ENCODE measurements around the gene OGT.
"Not testable (repeated sequence)": the region's sequence is repeated elsewhere in the genome, so short reads cannot be mapped to it uniquely, and the experiment has no call there.

The OGT gene

GRCh38 chrX:71540801-71541200 is 7.9 kb downstream of the OGT start:
- no peak for DNase-seq (ENCODE audit: low read depth in 2 of 2)

GRCh38 chrX:71541210-71542022 is 8.5 kb downstream of the OGT start:
- no peak for DNase-seq (ENCODE audit: low read depth in 2 of 2)

GRCh38 chrX:71542411-71542810 is 9.5 kb downstream of the OGT start:
- no peak for DNase-seq (ENCODE audit: low read depth in 2 of 2)

GRCh38 chrX:71542825-71543224 is 9.9 kb downstream of the OGT start:
- DNase-seq (ENCODE audit: low read depth in 2 of 2): no peak

- no peak for DNase-seq (ENCODE audit: low read depth in 2 of 2)
Measured at GRCh38 chrX:71543316-71543715, 10.4 kb downstream of the OGT start.

- DNase-seq (ENCODE audit: low read depth in 2 of 2): no peak
Measured at GRCh38 chrX:71545364-71545763, 12.5 kb downstream of the OGT start.

GRCh38 chrX:71546879-71547278 is 14.0 kb downstream of the OGT start:
- DNase-seq (ENCODE audit: low read depth in 2 of 2): no peak

GRCh38 chrX:71547339-71547738 is 14.4 kb downstream of the OGT start:
- DNase-seq (ENCODE audit: low read depth in 2 of 2): no peak

- DNase-seq (ENCODE audit: low read depth in 2 of 2): no peak
Measured at GRCh38 chrX:71549986-71550385, 17.1 kb downstream of the OGT start.

GRCh38 chrX:71550578-71550977 is 17.7 kb downstream of the OGT start:
- DNase-seq (ENCODE audit: low read depth in 2 of 2): no peak

- DNase-seq (ENCODE audit: low read depth in 2 of 2): no peak
Measured at GRCh38 chrX:71556036-71556435, 23.1 kb downstream of the OGT start.

- DNase-seq (ENCODE audit: low read depth in 2 of 2): no peak
Measured at GRCh38 chrX:71558920-71559319, 26.0 kb downstream of the OGT start.

- not testable (repeated sequence) for DNase-seq (ENCODE audit: low read depth in 2 of 2)
Measured at GRCh38 chrX:71559773-71560172, 26.9 kb downstream of the OGT start.

- DNase-seq (ENCODE audit: low read depth in 2 of 2): no peak
Measured at GRCh38 chrX:71563921-71564320, 31.0 kb downstream of the OGT start.

- no peak for DNase-seq (ENCODE audit: low read depth in 2 of 2)
Measured at GRCh38 chrX:71565474-71566041, 32.7 kb downstream of the OGT start.

- not testable (repeated sequence) for DNase-seq (ENCODE audit: low read depth in 2 of 2)
Measured at GRCh38 chrX:71571390-71571789, 38.5 kb downstream of the OGT start.

- DNase-seq (ENCODE audit: low read depth in 2 of 2): no peak
Measured at GRCh38 chrX:71573590-71573989, 40.7 kb downstream of the OGT start.

- DNase-seq (ENCODE audit: low read depth in 2 of 2): no peak
Measured at GRCh38 chrX:71577682-71578081, 44.8 kb downstream of the OGT start.

- DNase-seq (ENCODE audit: low read depth in 2 of 2): no peak
Measured at GRCh38 chrX:71578253-71579135, 45.6 kb downstream of the OGT start, which contains the start of gene GCNA. TSS of gene GCNA (plus strand) at chrX:71578437. CDS start at chrX:71580822, 2,385 bp downstream.

GRCh38 chrX:71579136-71579989 is 46.5 kb downstream of the OGT start:
- no peak for DNase-seq (ENCODE audit: low read depth in 2 of 2)

GRCh38 chrX:71579990-71580380 is 47.1 kb downstream of the OGT start:
- DNase-seq (ENCODE audit: low read depth in 2 of 2): no peak
